GM23338 (cell line): Measurements from ENCODE around the gene DLL1. TPM values are rescaled to one million over a fixed set of nuclear protein-coding genes. Genes with fewer than 3 reads are reported as not detected.

Experiments used
- ATAC-seq: fragments of 200-7000 bp; cut with Tn5 transposase; 3 replicates; pipeline ENCODE4 v1.9.1; 2020
- DNase-seq: peaks from one replicate; pipeline ENCODE4 v3.0.0-alpha.2; 2015; ENCODE audit warnings: low spot score
- H2AFZ ChIP-seq: fragments of 200-600 bp; sonication (generic); 2 replicates; pipeline ENCODE4 v1.8.0; 2016; ENCODE audit warnings: antibody characterized with exemption, mild to moderate bottlenecking, moderate library complexity
- H3F3A ChIP-seq: fragments of 200-600 bp; sonication (generic); replicated peaks from 2 replicates; pipeline ENCODE4 v1.8.0; 2017; ENCODE audit warnings: antibody characterized with exemption, mixed run types, low read depth
- H3K27ac ChIP-seq: fragments of 200-600 bp; sonication (generic); 2 replicates; pipeline ENCODE4 v1.6.1; 2016; ENCODE audit warnings: low read depth
- H3K27me3 ChIP-seq: fragments of 200-600 bp; sonication (generic); 2 replicates; pipeline ENCODE4 v1.8.0; 2016; ENCODE audit warnings: mild to moderate bottlenecking, mixed run types, moderate library complexity; ENCODE audit not compliant: insufficient read depth
- H3K36me3 ChIP-seq: fragments of 200-600 bp; sonication (generic); 2 replicates; pipeline ENCODE4 v1.8.0; 2016; ENCODE audit warnings: mild to moderate bottlenecking; ENCODE audit not compliant: insufficient read depth
- H3K4me1 ChIP-seq: fragments of 200-600 bp; sonication (generic); 2 replicates; pipeline ENCODE4 v1.8.0; 2016; ENCODE audit warnings: mild to moderate bottlenecking, moderate library complexity; ENCODE audit not compliant: insufficient read depth
- H3K4me2 ChIP-seq: fragments of 200-600 bp; sonication (generic); 2 replicates; pipeline ENCODE4 v1.7.1; 2017; ENCODE audit warnings: mixed run types
- H3K4me3 ChIP-seq: fragments of 200-600 bp; sonication (generic); 2 replicates; pipeline ENCODE4 v1.6.1; 2016; ENCODE audit warnings: mixed run types
- H3K79me2 ChIP-seq: fragments of 200-600 bp; sonication (generic); replicated peaks from 2 replicates; pipeline ENCODE4 v1.8.0; 2017; ENCODE audit warnings: mild to moderate bottlenecking; ENCODE audit not compliant: insufficient read depth
- H3K9me2 ChIP-seq: fragments of 200-600 bp; sonication (generic); 2 replicates; pipeline ENCODE4 v1.8.0; 2017; ENCODE audit not compliant: insufficient read depth
- H4K20me1 ChIP-seq: fragments of 200-600 bp; sonication (generic); replicated peaks from 2 replicates; pipeline ENCODE4 v1.8.0; 2017; ENCODE audit warnings: mild to moderate bottlenecking; ENCODE audit not compliant: insufficient read depth
- H3K27ac Mint-ChIP-seq: 2 replicates; pipeline ENCODE4 v1.8.0; 2020; ENCODE audit warnings: inconsistent platforms, mild to moderate bottlenecking, moderate library complexity, mixed read lengths
- H3K27me3 Mint-ChIP-seq: 3 replicates; pipeline ENCODE4 v1.8.0; 2022; ENCODE audit warnings: low read depth, mild to moderate bottlenecking, moderate library complexity, mixed read lengths, inconsistent platforms; ENCODE audit not compliant: insufficient read depth, poor library complexity
- H3K36me3 Mint-ChIP-seq: 3 replicates; pipeline ENCODE4 v1.8.0; 2021; ENCODE audit warnings: low read depth, mild to moderate bottlenecking, inconsistent platforms, moderate library complexity, mixed read lengths
- H3K4me1 Mint-ChIP-seq: 3 replicates; pipeline ENCODE4 v1.8.0; 2020; ENCODE audit warnings: mild to moderate bottlenecking, inconsistent platforms, mixed read lengths
- H3K4me3 Mint-ChIP-seq: 3 replicates; pipeline ENCODE4 v1.8.0; 2021; ENCODE audit warnings: moderate library complexity, mild to moderate bottlenecking, inconsistent platforms, mixed read lengths
- H3K9me3 Mint-ChIP-seq: 3 replicates; pipeline ENCODE4 v1.8.0; 2020; ENCODE audit warnings: moderate library complexity, mild to moderate bottlenecking, inconsistent platforms, mixed read lengths
- CREB1 ChIP-seq: fragments of 250-450 bp; sonication (Bioruptor Pico); IDR thresholded peaks from 2 replicates; pipeline ENCODE4 v1.5.0; 2020; ENCODE audit warnings: low read depth, mild to moderate bottlenecking, moderate library complexity
- CTCF ChIP-seq, 2 experiments: fragments of 200-600 bp in 1 of 2; sonication (generic) in 1 of 2; conservative IDR thresholded peaks; 2 replicates each; pipeline versions ENCODE4 v1.5.1 to v1.6.1; 2016 to 2017; ENCODE audit warnings: antibody characterized with exemption in 2 of 2, low read depth in 2 of 2, mild to moderate bottlenecking in 2 of 2, moderate library complexity in 1 of 2
- EZH2phosphoT487 ChIP-seq: fragments of 200-600 bp; sonication (generic); IDR thresholded peaks from one replicate; pipeline ENCODE4 v1.8.1; 2018; ENCODE audit warnings: antibody characterized with exemption; ENCODE audit not compliant: unreplicated experiment
- NANOG ChIP-seq: IDR thresholded peaks from 2 replicates; pipeline ENCODE4 v1.6.1; 2016; ENCODE audit warnings: antibody characterized with exemption, borderline replicate concordance
- POLR2AphosphoS5 ChIP-seq: IDR thresholded peaks from 2 replicates; pipeline ENCODE4 v1.6.1; 2016; ENCODE audit warnings: antibody characterized with exemption, low read depth
- ZNF331 ChIP-seq: fragments of 250-450 bp; sonication (Bioruptor Pico); IDR thresholded peaks from 2 replicates; pipeline ENCODE4 v1.5.0; 2020; ENCODE audit warnings: low read depth, mild to moderate bottlenecking, moderate library complexity
- polyA plus RNA-seq: library from polyadenylated mRNA; unstranded; fragments of >200 nt; fragmentation: Nextera tagmentation; extraction: Ambion mirVana; gene quantifications from 2 replicates; pipeline ENCODE4 v1.2.1, GENCODE V29; 2016
- total RNA-seq: library from RNA; depleted of rRNA; stranded (reverse); fragments of >200 nt; shearing (Covaris generic); gene quantifications from 2 replicates; pipeline ENCODE4 v1.2.3, GENCODE V29; 2014
- TF ChIP-seq, protein P1 (sequence below): fragments of 250-450 bp; sonication (Bioruptor Pico); IDR thresholded peaks from 2 replicates; pipeline ENCODE4 v1.5.0; 2020; ENCODE audit warnings: mild to moderate bottlenecking, moderate library complexity

Gene DLL1
- total and polyA plus RNA-seq, 2 experiments from 2014 or later: 2.2 to 4.6 TPM

DNA sequence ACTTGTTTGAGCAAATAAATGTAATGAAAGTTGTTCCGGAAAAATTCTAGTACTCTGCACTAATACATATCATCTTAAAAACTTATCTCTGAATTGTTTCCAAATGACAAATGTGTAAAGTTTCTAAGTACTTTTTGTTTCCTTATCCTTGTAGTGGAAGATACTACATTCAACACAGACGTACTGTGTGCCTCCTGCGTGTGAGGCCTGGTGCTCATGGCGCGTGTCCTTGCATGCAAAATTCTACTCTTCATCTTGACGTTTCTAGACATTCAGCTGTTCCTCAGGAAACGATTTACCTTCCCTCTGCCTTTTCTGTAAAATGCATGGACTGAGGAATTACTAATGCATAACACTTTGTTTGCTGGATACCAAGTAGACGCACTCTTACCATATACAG is 11.5 kb downstream of the DLL1 start (continued):
- TF ChIP-seq, protein P1, sequence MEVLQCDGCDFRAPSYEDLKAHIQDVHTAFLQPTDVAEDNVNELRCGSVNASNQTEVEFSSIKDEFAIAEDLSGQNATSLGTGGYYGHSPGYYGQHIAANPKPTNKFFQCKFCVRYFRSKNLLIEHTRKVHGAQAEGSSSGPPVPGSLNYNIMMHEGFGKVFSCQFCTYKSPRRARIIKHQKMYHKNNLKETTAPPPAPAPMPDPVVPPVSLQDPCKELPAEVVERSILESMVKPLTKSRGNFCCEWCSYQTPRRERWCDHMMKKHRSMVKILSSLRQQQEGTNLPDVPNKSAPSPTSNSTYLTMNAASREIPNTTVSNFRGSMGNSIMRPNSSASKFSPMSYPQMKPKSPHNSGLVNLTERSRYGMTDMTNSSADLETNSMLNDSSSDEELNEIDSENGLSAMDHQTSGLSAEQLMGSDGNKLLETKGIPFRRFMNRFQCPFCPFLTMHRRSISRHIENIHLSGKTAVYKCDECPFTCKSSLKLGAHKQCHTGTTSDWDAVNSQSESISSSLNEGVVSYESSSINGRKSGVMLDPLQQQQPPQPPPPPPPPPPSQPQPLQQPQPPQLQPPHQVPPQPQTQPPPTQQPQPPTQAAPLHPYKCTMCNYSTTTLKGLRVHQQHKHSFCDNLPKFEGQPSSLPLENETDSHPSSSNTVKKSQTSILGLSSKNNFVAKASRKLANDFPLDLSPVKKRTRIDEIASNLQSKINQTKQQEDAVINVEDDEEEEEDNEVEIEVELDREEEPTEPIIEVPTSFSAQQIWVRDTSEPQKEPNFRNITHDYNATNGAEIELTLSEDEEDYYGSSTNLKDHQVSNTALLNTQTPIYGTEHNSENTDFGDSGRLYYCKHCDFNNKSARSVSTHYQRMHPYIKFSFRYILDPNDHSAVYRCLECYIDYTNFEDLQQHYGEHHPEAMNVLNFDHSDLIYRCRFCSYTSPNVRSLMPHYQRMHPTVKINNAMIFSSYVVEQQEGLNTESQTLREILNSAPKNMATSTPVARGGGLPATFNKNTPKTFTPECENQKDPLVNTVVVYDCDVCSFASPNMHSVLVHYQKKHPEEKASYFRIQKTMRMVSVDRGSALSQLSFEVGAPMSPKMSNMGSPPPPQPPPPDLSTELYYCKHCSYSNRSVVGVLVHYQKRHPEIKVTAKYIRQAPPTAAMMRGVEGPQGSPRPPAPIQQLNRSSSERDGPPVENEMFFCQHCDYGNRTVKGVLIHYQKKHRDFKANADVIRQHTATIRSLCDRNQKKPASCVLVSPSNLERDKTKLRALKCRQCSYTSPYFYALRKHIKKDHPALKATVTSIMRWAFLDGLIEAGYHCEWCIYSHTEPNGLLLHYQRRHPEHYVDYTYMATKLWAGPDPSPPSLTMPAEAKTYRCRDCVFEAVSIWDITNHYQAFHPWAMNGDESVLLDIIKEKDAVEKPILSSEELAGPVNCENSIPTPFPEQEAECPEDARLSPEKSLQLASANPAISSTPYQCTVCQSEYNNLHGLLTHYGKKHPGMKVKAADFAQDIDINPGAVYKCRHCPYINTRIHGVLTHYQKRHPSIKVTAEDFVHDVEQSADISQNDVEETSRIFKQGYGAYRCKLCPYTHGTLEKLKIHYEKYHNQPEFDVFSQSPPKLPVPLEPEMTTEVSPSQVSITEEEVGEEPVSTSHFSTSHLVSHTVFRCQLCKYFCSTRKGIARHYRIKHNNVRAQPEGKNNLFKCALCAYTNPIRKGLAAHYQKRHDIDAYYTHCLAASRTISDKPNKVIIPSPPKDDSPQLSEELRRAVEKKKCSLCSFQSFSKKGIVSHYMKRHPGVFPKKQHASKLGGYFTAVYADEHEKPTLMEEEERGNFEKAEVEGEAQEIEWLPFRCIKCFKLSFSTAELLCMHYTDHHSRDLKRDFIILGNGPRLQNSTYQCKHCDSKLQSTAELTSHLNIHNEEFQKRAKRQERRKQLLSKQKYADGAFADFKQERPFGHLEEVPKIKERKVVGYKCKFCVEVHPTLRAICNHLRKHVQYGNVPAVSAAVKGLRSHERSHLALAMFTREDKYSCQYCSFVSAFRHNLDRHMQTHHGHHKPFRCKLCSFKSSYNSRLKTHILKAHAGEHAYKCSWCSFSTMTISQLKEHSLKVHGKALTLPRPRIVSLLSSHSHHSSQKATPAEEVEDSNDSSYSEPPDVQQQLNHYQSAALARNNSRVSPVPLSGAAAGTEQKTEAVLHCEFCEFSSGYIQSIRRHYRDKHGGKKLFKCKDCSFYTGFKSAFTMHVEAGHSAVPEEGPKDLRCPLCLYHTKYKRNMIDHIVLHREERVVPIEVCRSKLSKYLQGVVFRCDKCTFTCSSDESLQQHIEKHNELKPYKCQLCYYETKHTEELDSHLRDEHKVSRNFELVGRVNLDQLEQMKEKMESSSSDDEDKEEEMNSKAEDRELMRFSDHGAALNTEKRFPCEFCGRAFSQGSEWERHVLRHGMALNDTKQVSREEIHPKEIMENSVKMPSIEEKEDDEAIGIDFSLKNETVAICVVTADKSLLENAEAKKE: no peak
- no peak for TF ChIP-seq EZH2phosphoT487

GRCh38 chr6:170278743-170279094 is 12.2 kb downstream of the DLL1 start:
- H3K4me3 ChIP-seq: no peak overlapping the region
- DNase-seq: no peak
- no peak overlapping the region for H3K27ac ChIP-seq
- Mint-ChIP-seq H3K4me3 (no peak overlapping the region), H3K36me3 (no peaks in the 10 kb centered on the region), H3K9me3 (no peaks in the 10 kb centered on the region), H3K27ac (no peak overlapping the region), H3K27me3 (peaks cover 13% of the 10 kb centered on the region), H3K4me1 (peaks cover 17% of the 10 kb centered on the region)
- H4K20me1 ChIP-seq: no peaks in the 10 kb centered on the region
- H3F3A ChIP-seq: no peaks in the 10 kb centered on the region
- no peaks in the 10 kb centered on the region for H3K79me2 ChIP-seq
- no peak for ATAC-seq
- no peaks in the 10 kb centered on the region for H3K36me3 ChIP-seq
- H3K9me2 ChIP-seq: no peaks in the 10 kb centered on the region
- H2AFZ ChIP-seq: no peak overlapping the region
- no peak overlapping the region for H3K4me2 ChIP-seq
- H3K27me3 ChIP-seq: no peaks in the 10 kb centered on the region
- 0 out of 2 replicates have a peak, but pooled peaks cover 7% of the 10 kb centered on the region for H3K4me1 ChIP-seq
- TF ChIP-seq, protein P1: no peak
- TF ChIP-seq CREB1 (no peak), POLR2AphosphoS5 (no peak), CTCF (conservative IDR thresholded peaks at IDR 0.05; ENCODE audit: low read depth in 2 of 2) (no peak), ZNF331 (CRISPR knock-in tag) (no peak), EZH2phosphoT487 (no peak), NANOG (no peak)
